Prostate gland (tissue), 2 donors: ENCODE results near the gene TRIP13. TPM values are rescaled to one million over a fixed set of nuclear protein-coding genes. Genes with fewer than 3 reads are reported as not detected.

Source experiments
- DNase-seq: peaks from one replicate; pipeline ENCODE4 v3.0.0-alpha.2; 2019; ENCODE audit warnings: low spot score
- H3K27ac ChIP-seq, 2 donors: fragments of 200-600 bp; sonication (generic); 2 replicates each; pipeline ENCODE4 v1.5.1; 2017 to 2019
- H3K27me3 ChIP-seq: fragments of 200-600 bp; sonication (generic); replicated peaks from 2 replicates; pipeline ENCODE4 v1.5.1; 2019; ENCODE audit not compliant: insufficient read depth
- H3K36me3 ChIP-seq, 2 donors: fragments of 200-600 bp; sonication (generic); 1 replicate in 1 of 2; 2 replicates in 1 of 2; pipeline versions ENCODE4 v1.5.1 to v1.8.1; 2017 to 2019
- H3K4me1 ChIP-seq: fragments of 200-600 bp; sonication (generic); replicated peaks from 2 replicates; pipeline ENCODE4 v1.5.1; 2019
- H3K4me3 ChIP-seq, 2 donors: fragments of 200-600 bp; sonication (generic); 2 replicates each; pipeline ENCODE4 v1.5.1; 2017 to 2019
- H3K9me3 ChIP-seq: fragments of 200-600 bp; sonication (generic); 2 replicates; pipeline ENCODE4 v1.5.1; 2017
- POLR2A ChIP-seq: fragments of 450-650 bp; IDR thresholded peaks from one replicate; pipeline ENCODE4 v1.6.1; 2016; ENCODE audit warnings: antibody characterized with exemption, mild to moderate bottlenecking
- POLR2AphosphoS5 ChIP-seq: sonication (generic); formaldehyde crosslinking; IDR thresholded peaks from one replicate; pipeline ENCODE4 v1.6.1; 2017; ENCODE audit warnings: antibody characterized with exemption
- WGBS: methylation state at CpG from one replicate; pipeline ENCODE4 v1.1.5; 2018; 5-methylcytosine and 5-hydroxymethylcytosine counted together
- intact Hi-C: fragments of 100-400 bp; cut with DNase I; formaldehyde crosslinking; loops from one replicate; pipeline ENCODE4 v1.14.2; 2022
- total RNA-seq, 2 donors: library from RNA; depleted of rRNA; stranded (reverse); fragments of >200 nt; gene quantifications; one replicate each; pipeline ENCODE4 v1.1.0, GENCODE V29; 2016
- TF ChIP-seq, protein P1 (sequence below), 4 experiments: fragments of 200-600 bp in 2 of 4; fragments of 450-650 bp in 2 of 4; sonication (generic) in 2 of 4; IDR thresholded peaks; 1 replicate in 3 of 4; 2 replicates in 1 of 4; pipeline ENCODE4 v1.5.1; 2016 to 2019; ENCODE audit warnings: antibody characterized with exemption in 4 of 4, mild to moderate bottlenecking in 2 of 4, moderate library complexity in 2 of 4

The TRIP13 gene
- total RNA-seq, 2 donors from 2014 or later: 1.8 to 11.9 TPM

DNA sequence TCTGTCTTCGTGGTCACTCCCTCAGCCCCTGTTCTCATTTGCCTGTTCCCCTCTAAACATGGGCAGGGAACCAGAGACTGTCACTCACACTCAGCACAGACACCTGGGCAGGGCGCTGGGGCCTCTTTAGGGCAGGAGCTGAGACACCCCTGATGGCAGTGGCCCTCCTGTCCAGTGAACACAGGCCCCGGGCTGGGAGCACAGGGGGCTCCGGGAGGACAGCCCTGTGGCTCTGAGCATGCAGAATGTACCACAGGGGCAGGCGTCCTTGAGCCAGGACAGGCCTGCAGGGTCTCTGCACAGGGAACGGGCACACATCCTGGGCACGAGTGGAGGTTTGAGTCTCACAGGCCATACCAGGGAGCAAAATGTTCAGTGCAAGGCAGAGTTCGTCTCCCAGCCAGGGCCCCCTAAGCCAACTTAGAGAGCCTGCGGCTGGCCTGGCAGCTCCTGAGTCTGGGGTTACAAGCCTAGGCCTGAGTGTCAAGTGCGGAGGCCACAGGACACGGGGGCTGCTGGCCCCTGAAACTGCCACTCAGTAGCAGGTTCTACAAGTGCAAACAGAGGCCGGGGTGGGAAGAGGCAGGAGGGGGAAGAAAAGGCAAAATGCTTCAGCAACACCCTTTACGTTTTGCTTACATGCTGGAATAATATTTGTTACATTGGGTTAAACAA is 60.0 kb downstream of the TRIP13 start:
- no peaks in the 10 kb centered on the region for H3K4me1 ChIP-seq
- 89% methylated on average over 13 of the region's 13 CpGs for WGBS
- no peak for DNase-seq

DNA sequence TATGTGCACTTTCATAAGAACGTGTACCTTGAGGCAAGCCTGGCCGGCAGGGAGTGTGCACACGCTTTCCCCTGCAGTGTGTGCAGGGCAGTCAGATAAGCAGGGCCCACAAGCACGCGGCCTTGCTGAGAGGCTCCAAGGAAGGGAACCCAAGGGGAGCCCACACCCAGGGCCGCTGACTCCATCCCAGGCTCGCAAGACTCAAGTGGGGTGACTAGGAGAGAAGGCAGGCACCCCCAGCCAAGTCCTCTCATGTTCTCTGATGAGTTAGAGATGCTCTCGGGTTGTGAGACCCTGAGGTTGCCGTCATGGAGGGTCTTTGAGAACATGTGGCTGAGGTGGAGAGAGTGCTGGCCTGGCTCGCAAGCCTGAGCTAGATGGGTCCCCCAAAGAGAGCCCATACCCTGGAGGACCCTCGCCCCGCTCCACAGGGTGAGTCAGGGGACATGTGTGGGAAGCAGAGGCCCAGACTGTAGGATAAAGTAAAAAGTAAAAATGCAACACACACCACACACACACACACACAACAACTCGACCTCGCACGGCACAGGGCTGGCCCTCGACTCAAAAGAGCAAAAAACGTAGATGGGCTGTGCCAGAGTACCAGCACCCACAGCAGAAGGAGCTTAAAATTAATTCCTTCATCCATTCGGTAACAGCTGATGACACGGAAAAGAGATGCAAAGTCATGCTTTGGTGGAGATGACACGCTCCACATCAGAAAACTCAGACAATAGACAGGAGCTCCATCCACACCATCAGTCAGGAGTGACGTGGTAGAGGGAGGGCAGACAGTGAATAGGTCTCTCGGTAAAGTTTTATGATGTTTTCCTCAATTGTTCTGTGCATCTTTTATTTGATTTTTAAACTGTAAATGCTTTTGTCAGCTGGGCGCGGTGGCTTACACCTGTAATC is 61.1 kb downstream of the TRIP13 start:
- H3K27ac ChIP-seq: no peak overlapping the region
- WGBS: 85% methylated on average over 24 of the region's 24 CpGs
- H3K4me3 ChIP-seq: no peak overlapping the region
- no peak for TF ChIP-seq POLR2AphosphoS5
- H3K36me3 ChIP-seq: no peaks in the 10 kb centered on the region
- intact Hi-C loops: no loop called here
- no peak for DNase-seq
- no peaks in the 10 kb centered on the region for H3K4me1 ChIP-seq
- no peaks in the 10 kb centered on the region for H3K9me3 ChIP-seq
- H3K27me3 ChIP-seq: peaks cover 2% of the 10 kb centered on the region

More for the DNA sequence above, 60.0 kb downstream of the TRIP13 start:
- peaks cover 2% of the 10 kb centered on the region for H3K27me3 ChIP-seq
- H3K27ac ChIP-seq: no peak overlapping the region
- H3K4me3 ChIP-seq: no peak overlapping the region
- no peaks in the 10 kb centered on the region for H3K36me3 ChIP-seq
- no peaks in the 10 kb centered on the region for H3K9me3 ChIP-seq
- intact Hi-C loops: no loop called here
- TF ChIP-seq POLR2AphosphoS5 (no peak), POLR2A (no peak)
- TF ChIP-seq, protein P1, sequence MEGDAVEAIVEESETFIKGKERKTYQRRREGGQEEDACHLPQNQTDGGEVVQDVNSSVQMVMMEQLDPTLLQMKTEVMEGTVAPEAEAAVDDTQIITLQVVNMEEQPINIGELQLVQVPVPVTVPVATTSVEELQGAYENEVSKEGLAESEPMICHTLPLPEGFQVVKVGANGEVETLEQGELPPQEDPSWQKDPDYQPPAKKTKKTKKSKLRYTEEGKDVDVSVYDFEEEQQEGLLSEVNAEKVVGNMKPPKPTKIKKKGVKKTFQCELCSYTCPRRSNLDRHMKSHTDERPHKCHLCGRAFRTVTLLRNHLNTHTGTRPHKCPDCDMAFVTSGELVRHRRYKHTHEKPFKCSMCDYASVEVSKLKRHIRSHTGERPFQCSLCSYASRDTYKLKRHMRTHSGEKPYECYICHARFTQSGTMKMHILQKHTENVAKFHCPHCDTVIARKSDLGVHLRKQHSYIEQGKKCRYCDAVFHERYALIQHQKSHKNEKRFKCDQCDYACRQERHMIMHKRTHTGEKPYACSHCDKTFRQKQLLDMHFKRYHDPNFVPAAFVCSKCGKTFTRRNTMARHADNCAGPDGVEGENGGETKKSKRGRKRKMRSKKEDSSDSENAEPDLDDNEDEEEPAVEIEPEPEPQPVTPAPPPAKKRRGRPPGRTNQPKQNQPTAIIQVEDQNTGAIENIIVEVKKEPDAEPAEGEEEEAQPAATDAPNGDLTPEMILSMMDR (IDR thresholded peaks at IDR 0.05): no peak

DNA sequence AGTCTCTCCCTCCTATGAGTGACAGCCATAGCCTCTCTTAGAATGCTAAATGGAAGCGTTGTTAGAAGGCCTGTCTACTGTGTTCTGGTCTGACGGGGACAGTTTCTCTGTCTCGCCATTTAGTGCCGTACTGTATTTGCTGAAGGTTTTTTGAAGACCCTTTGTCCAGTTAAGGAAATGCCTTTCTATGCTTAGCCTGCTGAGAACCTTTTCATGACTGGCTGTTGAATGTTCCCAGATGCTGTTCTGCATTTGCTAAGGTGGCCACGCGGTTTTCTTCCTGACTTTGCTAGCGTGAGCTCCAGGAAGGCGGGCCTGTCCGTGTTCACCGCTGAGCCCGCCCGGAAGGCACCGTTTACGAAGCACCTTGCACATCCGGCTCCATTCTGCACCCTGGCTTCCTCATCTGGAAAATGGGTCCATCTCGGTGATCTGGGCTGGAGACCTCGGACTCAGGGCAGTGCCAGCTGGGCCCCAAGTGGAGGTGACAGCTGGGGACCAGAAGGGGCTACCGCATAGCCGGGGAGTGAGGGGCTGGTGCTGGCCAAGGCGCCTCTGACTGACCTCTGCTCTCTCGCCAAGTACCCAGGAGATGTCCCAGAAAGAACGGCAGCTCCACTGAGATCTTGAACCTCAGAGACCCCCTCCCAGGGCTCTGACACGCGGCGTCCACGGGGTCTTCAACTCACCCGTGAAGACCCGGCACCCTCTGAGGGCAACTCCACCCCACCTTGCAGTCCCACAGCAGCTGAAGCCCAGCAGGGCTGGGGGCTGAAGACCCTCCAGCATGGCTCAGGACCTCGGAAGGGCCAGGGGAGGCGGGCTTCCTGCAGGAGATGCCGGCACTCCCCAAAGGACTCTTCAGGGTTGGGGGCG is 63.4 kb downstream of the TRIP13 start:
- H3K27ac ChIP-seq: no peak overlapping the region

DNA sequence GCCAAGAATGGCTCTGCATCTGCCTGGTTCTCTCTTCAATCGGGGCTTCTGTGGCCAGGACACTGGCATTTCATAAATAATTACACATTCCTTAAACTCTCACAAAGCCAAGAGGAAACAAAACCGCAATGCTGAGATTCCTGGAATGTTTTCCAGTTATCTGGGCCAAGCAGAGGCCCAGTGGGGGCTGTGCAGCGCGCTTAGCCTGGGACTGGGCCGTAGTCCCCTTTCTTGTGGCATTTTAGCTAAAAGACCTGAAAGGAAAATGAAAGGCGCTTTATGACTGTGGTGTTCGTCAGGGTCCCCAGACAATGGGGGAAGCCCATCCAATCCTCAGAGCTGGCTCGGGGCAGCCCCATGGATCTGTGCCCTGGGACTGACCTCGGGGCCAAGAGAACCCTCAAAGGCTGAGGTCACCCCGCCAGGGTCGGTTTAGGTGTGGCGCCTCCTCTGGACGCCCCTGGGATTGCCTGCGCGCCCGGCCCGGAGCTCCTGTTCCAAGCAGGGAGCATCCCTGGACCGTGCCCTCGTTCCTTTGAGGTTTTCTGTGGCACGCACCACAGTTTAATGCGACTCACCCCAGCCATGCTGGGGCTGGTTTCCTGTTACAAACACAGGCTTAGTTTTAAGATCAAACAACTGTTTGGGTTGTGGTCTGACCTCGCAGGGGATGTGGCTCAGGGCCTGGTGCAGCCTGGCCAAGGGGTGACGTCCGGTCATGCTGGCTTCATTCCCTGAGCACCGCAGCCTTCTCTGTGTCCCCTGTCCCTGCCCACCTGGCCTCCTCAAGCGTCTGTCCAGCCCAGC is 64.5 kb downstream of the TRIP13 start:
- no peak overlapping the region for H3K4me3 ChIP-seq
- H3K36me3 ChIP-seq: no peaks in the 10 kb centered on the region
- TF ChIP-seq, protein P1 (IDR thresholded peaks at IDR 0.05): no peak
- TF ChIP-seq POLR2AphosphoS5 (peak; percentile 17), POLR2A (no peak)
- no peaks in the 10 kb centered on the region for H3K9me3 ChIP-seq
- intact Hi-C loops: no loop called here
- 55% methylated on average over 26 of the region's 26 CpGs for WGBS
- H3K4me1 ChIP-seq: no peaks in the 10 kb centered on the region
- DNase-seq: no peak
- no peaks in the 10 kb centered on the region for H3K27me3 ChIP-seq
- no peak overlapping the region for H3K27ac ChIP-seq

More for the DNA sequence above, 63.4 kb downstream of the TRIP13 start:
- no peaks in the 10 kb centered on the region for H3K27me3 ChIP-seq
- H3K4me1 ChIP-seq: no peaks in the 10 kb centered on the region
- intact Hi-C loops: no loop called here
- TF ChIP-seq POLR2AphosphoS5: no peak
- TF ChIP-seq, protein P1 (IDR thresholded peaks at IDR 0.05): no peak
- no peak for TF ChIP-seq POLR2A
- no peak overlapping the region for H3K4me3 ChIP-seq
- 91% methylated on average over 32 of the region's 32 CpGs for WGBS
- no peak for DNase-seq
- H3K36me3 ChIP-seq: no peaks in the 10 kb centered on the region
- H3K9me3 ChIP-seq: no peaks in the 10 kb centered on the region
